Jurkat, Clone E6-1 (cell line): Measurements from ENCODE around the gene CDH11.
A peak's percentile ranks its signal among the peaks of the same experiment; 100 is the strongest.

Source experiments
- DNase-seq: peaks from one replicate; pipeline ENCODE4 v3.0.0-alpha.2; 2011; ENCODE audit warnings: low read depth, low spot score
- H3K4me3 ChIP-seq: 2 replicates; pipeline ENCODE4 v1.5.1; 2011; ENCODE audit warnings: mild to moderate bottlenecking, low read length, control low read depth, moderate library complexity

The CDH11 gene

GRCh38 chr16:64997751-64998150, 124.1 kb downstream of the CDH11 start:
- no peak for DNase-seq
- H3K4me3 ChIP-seq, result no peak overlapping the region

- no peak for DNase-seq
- no peak overlapping the region for H3K4me3 ChIP-seq
Measured at GRCh38 chr16:64997121-64997520, 124.7 kb downstream of the CDH11 start.

GRCh38 chr16:64996641-64997040, 125.2 kb downstream of the CDH11 start:
- H3K4me3 ChIP-seq, result no peak overlapping the region
- DNase-seq, result no peak

GRCh38 chr16:64993464-64993863, 128.4 kb downstream of the CDH11 start:
- no peak for DNase-seq
- no peak overlapping the region for H3K4me3 ChIP-seq

GRCh38 chr16:64991001-64991400, 130.9 kb downstream of the CDH11 start:
- DNase-seq, result no peak
- H3K4me3 ChIP-seq, result no peak overlapping the region

- DNase-seq, result no peak
- no peak overlapping the region for H3K4me3 ChIP-seq
Measured at GRCh38 chr16:64990101-64990500, 131.8 kb downstream of the CDH11 start.

GRCh38 chr16:64989050-64989449, 132.8 kb downstream of the CDH11 start:
- H3K4me3 ChIP-seq, result no peak overlapping the region
- no peak for DNase-seq

GRCh38 chr16:64983963-64984362, 137.9 kb downstream of the CDH11 start:
- DNase-seq, result peak; percentile 7
- no peak overlapping the region for H3K4me3 ChIP-seq

- H3K4me3 ChIP-seq, result no peak overlapping the region
- no peak for DNase-seq
Measured at GRCh38 chr16:64983231-64983630, 138.6 kb downstream of the CDH11 start.

GRCh38 chr16:64982581-64982980, 139.3 kb downstream of the CDH11 start:
- no peak for DNase-seq

GRCh38 chr16:64981568-64982281, 140.1 kb downstream of the CDH11 start:
- H3K4me3 ChIP-seq, result no peak overlapping the region
- no peak for DNase-seq

More at GRCh38 chr16:64982581-64982980, 139.3 kb downstream of the CDH11 start:
- H3K4me3 ChIP-seq, result no peak overlapping the region

GRCh38 chr16:64977206-64977920, 144.5 kb downstream of the CDH11 start:
- H3K4me3 ChIP-seq, result no peak overlapping the region
- DNase-seq, result no peak

GRCh38 chr16:64975821-64976220, 146.0 kb downstream of the CDH11 start:
- no peak overlapping the region for H3K4me3 ChIP-seq
- no peak for DNase-seq

- no peak overlapping the region for H3K4me3 ChIP-seq
- DNase-seq, result no peak
Measured at GRCh38 chr16:64974381-64974780, 147.5 kb downstream of the CDH11 start.

GRCh38 chr16:64973171-64973570, 148.7 kb downstream of the CDH11 start:
- no peak overlapping the region for H3K4me3 ChIP-seq
- no peak for DNase-seq

GRCh38 chr16:64971171-64971570, 150.7 kb downstream of the CDH11 start:
- DNase-seq, result no peak
- H3K4me3 ChIP-seq, result no peak overlapping the region

- no peak for DNase-seq
- H3K4me3 ChIP-seq, result no peak overlapping the region
Measured at GRCh38 chr16:64969221-64969620, 152.6 kb downstream of the CDH11 start.

GRCh38 chr16:64968539-64968938, 153.3 kb downstream of the CDH11 start:
- no peak overlapping the region for H3K4me3 ChIP-seq
- no peak for DNase-seq

- no peak for DNase-seq
Measured at GRCh38 chr16:64964126-64964540, 157.7 kb downstream of the CDH11 start.

GRCh38 chr16:64962786-64963185, 159.1 kb downstream of the CDH11 start:
- no peak for DNase-seq
- no peak overlapping the region for H3K4me3 ChIP-seq

More at GRCh38 chr16:64964126-64964540, 157.7 kb downstream of the CDH11 start:
- H3K4me3 ChIP-seq, result no peak overlapping the region

- H3K4me3 ChIP-seq, result no peak overlapping the region
- DNase-seq, result no peak
Measured at GRCh38 chr16:64957246-64957645, 164.6 kb downstream of the CDH11 start.
